ENCODE measurements around the gene CELSR2. TPM values are rescaled to one million over a fixed set of nuclear protein-coding genes. Genes with fewer than 3 reads are reported as not detected.
"Not testable (repeated sequence)": the region's sequence is repeated elsewhere in the genome, so short reads cannot be mapped to it uniquely, and the experiment has no call there.

The CELSR2 gene
- total RNA-seq, 1 donor from 2014 or later: 1.6 TPM

DNA sequence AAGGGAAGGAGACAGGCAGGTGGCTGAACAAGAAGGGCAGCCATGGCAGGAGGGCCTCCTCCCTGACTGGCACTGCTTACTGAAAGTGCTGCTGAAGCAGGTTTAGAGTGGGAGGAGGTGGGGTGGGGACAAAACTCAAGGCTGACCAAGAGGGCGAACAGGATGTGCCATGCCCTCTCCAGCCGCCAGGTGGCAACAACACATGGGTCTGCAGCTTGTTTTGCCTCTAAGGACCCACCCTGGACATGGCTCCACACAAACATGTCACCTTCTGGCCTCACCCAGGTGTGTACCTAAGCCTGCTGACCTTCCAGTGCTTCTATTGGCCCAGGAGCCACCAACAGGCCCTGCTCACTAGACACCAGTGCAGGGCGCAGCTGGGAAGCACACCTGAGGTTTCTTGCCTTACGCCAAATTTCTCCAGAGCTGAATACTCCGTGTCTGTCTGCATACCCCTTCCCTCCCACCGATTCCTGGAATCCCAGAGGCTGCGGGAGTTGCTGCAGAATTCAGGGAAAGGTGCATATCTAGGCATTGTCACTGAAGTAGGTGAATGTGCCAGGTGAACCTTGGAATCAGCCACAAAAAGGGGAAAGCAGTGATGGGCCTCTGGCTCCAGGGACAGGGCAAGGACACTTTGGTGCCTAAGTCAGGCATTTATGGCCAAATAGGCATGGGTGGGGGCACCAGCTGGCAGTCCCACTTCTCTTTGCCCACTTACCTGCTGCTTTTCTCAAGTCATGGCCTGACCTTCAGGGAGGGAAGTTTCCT, 28.3 kb downstream of the CELSR2 start:
- H3K27me3 ChIP-seq (ENCODE audit: control insufficient read depth in 3 of 3, insufficient read depth in 3 of 3, low read length in 3 of 3): no peaks in the 10 kb centered on the region
- H3K9ac ChIP-seq (ENCODE audit: low read depth in 1 of 3, low read length in 3 of 3): peak overlapping the region in 2 of 3 donors; percentile 51 to 54
- H3K27ac ChIP-seq (ENCODE audit: low read depth, low read length): no peak overlapping the region
- H3K9me3 ChIP-seq (ENCODE audit: control insufficient read depth in 3 of 3, low read length in 3 of 3): no peaks in the 10 kb centered on the region
- H3K4me3 ChIP-seq (ENCODE audit: low read length in 3 of 3): no peak overlapping the region
- H3K4me1 ChIP-seq (ENCODE audit: control insufficient read depth in 3 of 3, insufficient read depth in 3 of 3, low read length in 3 of 3): peaks cover 13 to 41% (median 31%) of the 10 kb centered on the region in 3 donors
- H3K36me3 ChIP-seq (ENCODE audit: control insufficient read depth in 3 of 3, insufficient read depth in 3 of 3, low read length in 3 of 3): peaks cover 0 to 2% (median 0%) of the 10 kb centered on the region in 3 donors

DNA sequence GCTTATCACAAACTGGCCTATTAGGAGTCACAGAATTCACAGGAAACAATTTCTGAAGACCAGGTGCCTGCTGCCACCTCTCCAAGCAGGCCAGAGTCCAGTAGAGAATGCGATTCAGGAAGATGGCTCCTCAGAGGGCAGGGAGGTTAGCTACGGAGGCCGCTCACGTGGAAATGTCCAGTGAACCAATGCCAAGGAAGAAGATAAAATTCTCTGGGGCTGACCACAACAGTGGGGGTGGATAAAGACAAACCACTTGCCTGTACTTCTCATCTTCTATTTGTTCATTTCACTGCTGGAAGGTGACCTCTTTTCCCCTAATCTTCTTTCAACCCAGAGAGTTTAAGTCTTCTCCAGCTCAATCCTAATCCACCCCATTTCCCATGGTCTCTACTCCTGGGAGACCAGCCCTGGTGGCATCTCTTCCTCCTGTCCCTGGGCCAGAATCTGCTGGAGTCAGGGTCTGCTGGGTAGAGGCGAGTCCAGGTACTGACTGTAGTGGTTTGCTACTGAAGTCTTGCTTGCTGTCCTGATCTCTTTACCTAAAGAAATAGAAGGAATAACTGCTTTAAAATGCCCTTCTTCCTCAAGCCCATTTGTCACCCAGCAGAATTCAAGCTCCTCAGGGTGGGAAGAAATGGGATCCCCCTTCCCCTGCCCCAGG, 30.4 kb downstream of the CELSR2 start:
- Histone ChIP-seq H3K27ac (ENCODE audit: low read depth, low read length) (no peak overlapping the region), H3K9me3 (ENCODE audit: control insufficient read depth in 3 of 3, low read length in 3 of 3) (no peaks in the 10 kb centered on the region), H3K36me3 (ENCODE audit: control insufficient read depth in 3 of 3, insufficient read depth in 3 of 3, low read length in 3 of 3) (peaks cover 0 to 2% (median 0%) of the 10 kb centered on the region in 3 donors), H3K4me1 (ENCODE audit: control insufficient read depth in 3 of 3, insufficient read depth in 3 of 3, low read length in 3 of 3) (peaks cover 23 to 51% (median 32%) of the 10 kb centered on the region in 3 donors), H3K9ac (ENCODE audit: low read depth in 1 of 3, low read length in 3 of 3) (no peak overlapping the region), H3K27me3 (ENCODE audit: control insufficient read depth in 3 of 3, insufficient read depth in 3 of 3, low read length in 3 of 3) (no peaks in the 10 kb centered on the region), H3K4me3 (ENCODE audit: low read length in 3 of 3) (no peak overlapping the region)

DNA sequence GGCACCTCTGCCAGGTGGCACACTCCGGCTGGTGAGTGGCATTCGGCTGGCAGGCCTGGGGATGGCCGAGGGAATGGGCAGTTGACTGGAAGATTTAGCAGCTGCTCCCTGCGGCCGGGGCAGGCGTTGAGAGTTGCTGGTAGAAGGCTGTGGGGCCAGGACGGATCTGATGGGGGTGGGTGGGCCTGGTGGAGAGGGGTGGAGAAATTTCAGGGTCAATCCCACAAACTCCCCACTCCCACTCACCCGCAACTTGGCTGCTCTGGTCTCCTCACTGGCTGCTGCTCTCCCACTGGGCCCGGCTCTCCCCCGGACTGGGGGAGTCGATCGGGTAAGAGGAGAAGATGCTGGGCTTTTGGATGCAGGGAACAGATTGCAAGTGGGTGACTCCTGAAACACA, 31.5 kb downstream of the CELSR2 start:
- H3K36me3 ChIP-seq (ENCODE audit: control insufficient read depth in 3 of 3, insufficient read depth in 3 of 3, low read length in 3 of 3): peaks cover 0 to 2% (median 0%) of the 10 kb centered on the region in 3 donors
- no peaks in the 10 kb centered on the region for H3K27me3 ChIP-seq (ENCODE audit: control insufficient read depth in 3 of 3, insufficient read depth in 3 of 3, low read length in 3 of 3)
- no peaks in the 10 kb centered on the region for H3K9me3 ChIP-seq (ENCODE audit: control insufficient read depth in 3 of 3, low read length in 3 of 3)
- no peak overlapping the region for H3K9ac ChIP-seq (ENCODE audit: low read depth in 1 of 3, low read length in 3 of 3)
- H3K4me3 ChIP-seq (ENCODE audit: low read length in 3 of 3): no peak overlapping the region
- no peak overlapping the region for H3K27ac ChIP-seq (ENCODE audit: low read depth, low read length)
- peaks cover 21 to 39% (median 23%) of the 10 kb centered on the region in 3 donors for H3K4me1 ChIP-seq (ENCODE audit: control insufficient read depth in 3 of 3, insufficient read depth in 3 of 3, low read length in 3 of 3)

DNA sequence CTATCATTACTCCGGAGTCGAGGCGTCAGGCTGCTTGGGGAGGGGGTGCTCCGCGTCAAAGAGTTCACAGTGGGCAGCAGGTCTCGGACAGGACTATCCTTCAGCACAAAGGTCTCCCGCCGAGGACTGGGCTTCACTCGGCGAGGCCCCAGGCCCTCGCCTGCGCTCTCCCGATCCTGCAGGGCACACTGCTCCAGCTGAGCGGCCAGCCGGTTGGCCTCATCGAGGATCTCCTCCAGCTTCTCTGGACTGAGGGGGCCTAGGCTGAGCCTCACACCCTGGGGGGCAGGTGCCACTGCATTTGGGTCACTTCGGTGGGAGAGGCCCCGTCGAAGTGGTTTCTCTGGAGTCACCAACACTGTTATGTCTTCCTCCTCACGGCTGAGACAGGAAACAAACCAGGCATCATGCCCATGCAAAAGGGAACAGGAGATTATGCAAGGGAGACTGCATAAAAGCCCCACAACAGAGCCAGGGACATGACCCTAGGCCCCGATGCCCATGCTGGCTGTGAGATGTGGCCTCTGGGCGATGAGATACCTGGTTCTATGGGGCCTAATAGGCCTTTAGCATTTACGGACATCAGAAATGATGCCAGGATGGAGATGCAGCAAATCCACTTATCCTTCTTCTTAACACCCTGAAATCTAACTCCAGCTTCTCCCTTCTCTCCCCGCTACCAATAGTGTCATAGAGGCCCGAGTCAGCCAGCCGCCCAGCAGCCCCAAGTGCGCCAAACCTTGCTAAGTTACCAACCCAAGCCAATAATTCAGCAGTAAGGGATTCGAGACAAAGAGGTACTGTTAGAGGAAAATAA, 32.5 kb downstream of the CELSR2 start:
- Histone ChIP-seq H3K4me3 (ENCODE audit: low read length in 3 of 3) (peak overlapping the region in 2 of 3 donors; percentile 29 to 94), H3K27ac (ENCODE audit: low read depth, low read length) (no peak overlapping the region), H3K27me3 (ENCODE audit: control insufficient read depth in 3 of 3, insufficient read depth in 3 of 3, low read length in 3 of 3) (no peaks in the 10 kb centered on the region), H3K9me3 (ENCODE audit: control insufficient read depth in 3 of 3, low read length in 3 of 3) (no peaks in the 10 kb centered on the region), H3K36me3 (ENCODE audit: control insufficient read depth in 3 of 3, insufficient read depth in 3 of 3, low read length in 3 of 3) (peaks cover 0 to 2% (median 0%) of the 10 kb centered on the region in 3 donors), H3K4me1 (ENCODE audit: control insufficient read depth in 3 of 3, insufficient read depth in 3 of 3, low read length in 3 of 3) (peaks cover 20 to 37% (median 23%) of the 10 kb centered on the region in 3 donors), H3K9ac (ENCODE audit: low read depth in 1 of 3, low read length in 3 of 3) (peak overlapping the region in 2 of 3 donors; percentile 74 to 87)

DNA sequence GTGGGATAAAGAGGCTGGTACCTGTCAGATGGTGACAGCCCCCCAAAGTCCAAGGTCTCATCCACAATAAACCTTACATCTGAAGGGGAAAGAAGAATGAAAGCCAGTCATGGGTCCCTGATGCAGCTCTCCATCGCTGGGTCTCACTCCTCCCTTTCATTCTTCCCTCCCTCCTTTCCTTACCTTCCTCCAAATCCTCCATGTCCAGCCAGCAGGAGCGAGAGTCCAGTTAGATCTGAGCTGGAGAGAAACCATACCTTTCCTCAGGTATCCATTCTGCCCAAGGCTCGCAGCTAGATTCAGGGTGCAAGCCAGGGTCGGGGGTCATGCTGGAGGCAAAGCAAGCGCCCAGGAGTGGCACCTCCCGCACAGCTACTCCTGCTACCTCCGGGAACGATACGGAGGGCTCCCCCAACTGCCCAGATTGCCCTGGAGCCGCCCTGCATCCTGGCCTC, 33.2 kb downstream of the CELSR2 start:
- H3K27ac ChIP-seq (ENCODE audit: low read depth, low read length): no peak overlapping the region
- H3K9ac ChIP-seq (ENCODE audit: low read depth in 1 of 3, low read length in 3 of 3): peak overlapping the region; percentile 74 to 87 (median 87)
- H3K36me3 ChIP-seq (ENCODE audit: control insufficient read depth in 3 of 3, insufficient read depth in 3 of 3, low read length in 3 of 3): peaks cover 0 to 2% (median 0%) of the 10 kb centered on the region in 3 donors
- no peaks in the 10 kb centered on the region for H3K27me3 ChIP-seq (ENCODE audit: control insufficient read depth in 3 of 3, insufficient read depth in 3 of 3, low read length in 3 of 3)
- H3K4me1 ChIP-seq (ENCODE audit: control insufficient read depth in 3 of 3, insufficient read depth in 3 of 3, low read length in 3 of 3): peaks cover 15 to 31% (median 20%) of the 10 kb centered on the region in 3 donors
- no peaks in the 10 kb centered on the region for H3K9me3 ChIP-seq (ENCODE audit: control insufficient read depth in 3 of 3, low read length in 3 of 3)
- peak overlapping the region; percentile 86 to 94 (median 88) for H3K4me3 ChIP-seq (ENCODE audit: low read length in 3 of 3)

DNA sequence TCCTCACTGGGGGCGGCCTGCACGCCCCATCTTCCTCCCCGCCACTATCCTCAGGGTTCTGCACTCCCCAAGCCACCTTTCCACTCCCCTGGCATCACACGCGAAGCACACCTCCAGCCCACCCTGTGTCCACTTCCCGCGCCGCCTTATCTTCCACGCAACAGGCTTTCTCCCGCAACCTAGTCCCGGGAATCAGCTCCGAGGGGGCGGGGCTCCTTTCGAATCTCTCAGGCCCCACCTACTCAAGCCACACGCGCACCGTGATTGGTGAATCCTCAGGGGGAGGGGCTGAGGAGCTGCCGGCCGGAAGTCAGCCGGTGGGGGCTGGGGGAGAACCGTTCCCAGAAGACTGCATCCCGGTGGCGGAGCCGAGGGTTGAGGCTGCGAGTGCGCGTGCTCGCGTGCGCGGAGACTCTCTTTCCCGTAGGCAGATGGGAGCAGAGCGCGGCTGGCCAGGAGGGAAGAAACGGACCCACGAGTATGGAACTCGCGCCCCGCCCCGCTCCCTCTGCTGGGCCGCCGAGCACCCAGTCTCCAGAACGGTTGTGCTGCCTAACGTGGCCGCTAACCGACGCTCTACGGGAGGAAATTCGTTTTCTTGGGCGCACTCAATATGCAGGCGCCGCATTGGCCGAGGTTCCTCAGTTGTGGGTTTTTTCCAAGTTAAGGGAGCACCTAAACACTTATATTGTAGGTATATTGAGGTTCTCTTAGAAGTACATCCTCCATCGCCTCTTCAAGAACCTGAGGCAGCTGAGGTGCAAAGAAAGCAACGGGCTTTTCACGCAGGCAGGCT, 33.8 kb downstream of the CELSR2 start, which contains the start of gene PSRC1:
PSRC1 (minus strand) TSS at position 194 of the 796 bp plus-strand sequence.
- Histone ChIP-seq H3K9me3 (ENCODE audit: control insufficient read depth in 3 of 3, low read length in 3 of 3) (no peaks in the 10 kb centered on the region), H3K9ac (ENCODE audit: low read depth in 1 of 3, low read length in 3 of 3) (peak within 1 kb of the TSS; percentile 74 to 87 (median 87)), H3K27me3 (ENCODE audit: control insufficient read depth in 3 of 3, insufficient read depth in 3 of 3, low read length in 3 of 3) (no peaks in the 10 kb centered on the region), H3K4me1 (ENCODE audit: control insufficient read depth in 3 of 3, insufficient read depth in 3 of 3, low read length in 3 of 3) (peaks cover 12 to 26% (median 18%) of the 10 kb centered on the region in 3 donors), H3K36me3 (ENCODE audit: control insufficient read depth in 3 of 3, insufficient read depth in 3 of 3, low read length in 3 of 3) (peaks cover 0 to 2% (median 0%) of the 10 kb centered on the region in 3 donors), H3K27ac (ENCODE audit: low read depth, low read length) (peak within 1 kb of the TSS; percentile 81), H3K4me3 (ENCODE audit: low read length in 3 of 3) (peak within 1 kb of the TSS; percentile 86 to 94 (median 88))

DNA sequence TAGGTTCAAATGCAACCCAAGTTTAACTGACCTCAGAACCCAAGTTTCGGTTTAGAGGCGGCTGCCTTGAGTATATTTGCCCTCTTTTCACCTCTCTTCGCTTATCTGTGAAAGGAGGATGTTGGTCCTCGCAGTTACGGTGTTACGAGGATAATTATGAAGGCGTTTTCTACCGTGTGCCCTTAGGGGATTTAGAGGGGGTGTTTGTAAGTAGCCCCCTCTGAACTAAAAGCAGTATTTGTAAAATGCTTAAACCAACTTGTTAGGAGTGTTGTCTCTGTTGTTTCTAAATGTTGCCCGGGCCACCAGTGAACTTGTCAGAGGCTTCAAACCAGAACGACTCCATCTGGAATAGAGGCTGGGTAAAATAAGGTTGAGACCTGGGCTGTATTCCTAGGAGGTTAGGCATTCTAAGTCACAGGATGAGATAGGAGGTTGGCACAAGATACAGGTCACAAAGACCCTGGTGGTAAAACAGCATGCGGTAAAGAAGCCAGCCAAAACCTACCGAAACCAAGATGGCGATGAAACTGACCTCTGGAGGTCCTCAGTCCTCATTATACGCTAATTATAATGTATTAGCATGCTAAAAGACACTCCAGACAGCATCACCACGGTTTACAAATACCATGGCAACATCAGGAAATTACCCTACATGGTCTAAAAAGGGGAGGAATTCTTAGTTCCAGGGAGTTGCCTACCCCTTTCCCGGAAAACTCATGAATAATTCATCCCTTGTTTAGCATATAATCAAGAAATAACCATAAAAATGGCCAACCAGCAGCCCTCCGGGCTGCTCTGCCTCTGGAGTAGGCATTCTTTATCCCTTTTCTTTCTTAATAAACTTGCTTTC, 34.6 kb downstream of the CELSR2 start:
- peak overlapping the region; percentile 86 to 94 (median 88) for H3K4me3 ChIP-seq (ENCODE audit: low read length in 3 of 3)
- H3K27ac ChIP-seq (ENCODE audit: low read depth, low read length): peak overlapping the region; percentile 81
- no peaks in the 10 kb centered on the region for H3K9me3 ChIP-seq (ENCODE audit: control insufficient read depth in 3 of 3, low read length in 3 of 3)
- peaks cover 0 to 2% (median 0%) of the 10 kb centered on the region in 3 donors for H3K36me3 ChIP-seq (ENCODE audit: control insufficient read depth in 3 of 3, insufficient read depth in 3 of 3, low read length in 3 of 3)
- peaks cover 12 to 26% (median 18%) of the 10 kb centered on the region in 3 donors for H3K4me1 ChIP-seq (ENCODE audit: control insufficient read depth in 3 of 3, insufficient read depth in 3 of 3, low read length in 3 of 3)
- no peaks in the 10 kb centered on the region for H3K27me3 ChIP-seq (ENCODE audit: control insufficient read depth in 3 of 3, insufficient read depth in 3 of 3, low read length in 3 of 3)
- peak overlapping the region; percentile 73 to 87 (median 87) for H3K9ac ChIP-seq (ENCODE audit: low read depth in 1 of 3, low read length in 3 of 3)

DNA sequence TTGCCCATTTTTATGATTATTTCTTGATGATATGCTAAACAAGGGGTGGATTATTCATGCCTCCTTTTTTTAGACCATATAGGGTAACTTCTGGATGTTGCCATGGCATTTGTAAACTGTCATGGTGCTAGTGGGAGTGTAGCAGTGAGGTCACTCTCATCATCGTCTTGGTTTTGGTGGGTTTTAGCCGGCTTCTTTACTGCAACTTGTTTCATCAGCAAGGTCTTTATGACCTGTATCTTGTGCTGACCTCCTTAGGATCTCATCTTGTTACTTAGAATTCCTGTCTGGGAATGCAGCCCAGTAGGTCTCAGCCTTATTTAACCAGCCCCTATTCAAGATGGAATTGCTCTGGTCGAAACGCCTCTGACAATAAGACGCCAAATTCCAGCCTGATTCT, 37.4 kb downstream of the CELSR2 start:
- peaks cover 12 to 24% (median 17%) of the 10 kb centered on the region in 3 donors for H3K4me1 ChIP-seq (ENCODE audit: control insufficient read depth in 3 of 3, insufficient read depth in 3 of 3, low read length in 3 of 3)
- not testable (repeated sequence) for H3K27me3 ChIP-seq (ENCODE audit: control insufficient read depth in 3 of 3, insufficient read depth in 3 of 3, low read length in 3 of 3); H3K36me3 ChIP-seq (ENCODE audit: control insufficient read depth in 3 of 3, insufficient read depth in 3 of 3, low read length in 3 of 3); H3K9ac ChIP-seq (ENCODE audit: low read depth in 1 of 3, low read length in 3 of 3); H3K27ac ChIP-seq (ENCODE audit: low read depth, low read length); H3K9me3 ChIP-seq (ENCODE audit: control insufficient read depth in 3 of 3, low read length in 3 of 3); H3K4me3 ChIP-seq (ENCODE audit: low read length in 3 of 3)

Data from skeletal muscle tissue (tissue), 4 donors.